K562 (cell line): ENCODE data around the gene TSGA10IP. TPM values are rescaled to one million over a fixed set of nuclear protein-coding genes. Genes with fewer than 3 reads are reported as not detected.

Experiments used
- FIP1L1 ChIP-seq: fragments of 200-400 bp; formaldehyde crosslinking; IDR thresholded peaks from 2 replicates; pipeline ENCODE4 v1.6.1; 2018; ENCODE audit warnings: mild to moderate bottlenecking, low read depth, low read length; ENCODE audit not compliant: poor library complexity, severe bottlenecking
- HOXB6 ChIP-seq: fragments of 250-450 bp; sonication (Bioruptor Pico); IDR thresholded peaks from 2 replicates; pipeline ENCODE4 v1.5.1; 2022; ENCODE audit warnings: mild to moderate bottlenecking, borderline replicate concordance
- NR2C1 ChIP-seq, 2 experiments: fragments of 450-650 bp; IDR thresholded peaks; 2 replicates each; pipeline ENCODE4 v1.6.1; 2017; ENCODE audit warnings: mild to moderate bottlenecking in 2 of 2, antibody characterized with exemption in 1 of 2, inconsistent platforms in 1 of 2, missing compliant biosample characterization in 1 of 2, missing genetic modification characterization in 1 of 2
- NRF1 ChIP-seq, 2 experiments: fragments of 450-650 bp; IDR thresholded peaks in 1 of 2; conservative IDR thresholded peaks in 1 of 2; 2 replicates each; pipeline ENCODE4 v1.6.1; 2014; ENCODE audit warnings: mild to moderate bottlenecking in 2 of 2
- NUFIP1 ChIP-seq: fragments of 450-650 bp; IDR thresholded peaks from 2 replicates; pipeline ENCODE4 v1.6.1; 2018; ENCODE audit not compliant: partially characterized antibody
- OTX1 ChIP-seq: fragments of 450-650 bp; formaldehyde crosslinking; IDR thresholded peaks from 2 replicates; pipeline ENCODE4 v1.4.0; 2022; ENCODE audit warnings: mild to moderate bottlenecking
- PRMT5 ChIP-seq: sonication (generic); formaldehyde crosslinking; IDR thresholded peaks from 2 replicates; pipeline ENCODE4 v1.5.0; 2020; ENCODE audit warnings: missing genetic modification reagents
- SAFB ChIP-seq: fragments of 200-400 bp; formaldehyde crosslinking; IDR thresholded peaks from 2 replicates; pipeline ENCODE4 v1.6.1; 2017; ENCODE audit warnings: low read depth, low read length, borderline replicate concordance
- SP1 ChIP-seq: sonication (generic); formaldehyde crosslinking; IDR thresholded peaks from 2 replicates; pipeline ENCODE4 v1.8.1; 2022; ENCODE audit warnings: mild to moderate bottlenecking, missing genetic modification reagents
- STAT6 ChIP-seq: sonication (generic); formaldehyde crosslinking; IDR thresholded peaks from 2 replicates; pipeline ENCODE4 v1.8.1; 2023; ENCODE audit warnings: mild to moderate bottlenecking, missing genetic modification reagents
- ZNF133 ChIP-seq: fragments of 250-450 bp; sonication (Bioruptor Pico); IDR thresholded peaks from 2 replicates; pipeline ENCODE4 v1.4.0; 2020; ENCODE audit warnings: mild to moderate bottlenecking
- ZNF143 ChIP-seq: sonication (generic); formaldehyde crosslinking; IDR thresholded peaks from 2 replicates; pipeline ENCODE4 v1.9.0; 2022; ENCODE audit warnings: mild to moderate bottlenecking, missing genetic modification reagents
- ZNF263 ChIP-seq: sonication (generic); formaldehyde crosslinking; IDR thresholded peaks from 2 replicates; pipeline ENCODE4 v1.8.0; 2022; ENCODE audit warnings: mild to moderate bottlenecking, missing genetic modification reagents, borderline replicate concordance
- ZNF280B ChIP-seq: fragments of 250-450 bp; sonication (Bioruptor Pico); IDR thresholded peaks from 2 replicates; pipeline ENCODE4 v1.5.1; 2021; ENCODE audit warnings: mild to moderate bottlenecking
- polyA plus RNA-seq, 8 experiments: library from polyadenylated mRNA; depleted of rRNA in 4 of 8; stranded (reverse) in 5 of 8; unstranded in 3 of 8; fragments of >200 nt; fragmentation: Nextera tagmentation in 2 of 8; fragmentation: Illumina TruSeq in 1 of 8; extraction: Ambion mirVana in 2 of 8; extraction: Trizol in 1 of 8; gene quantifications; 2 replicates each; pipeline versions ENCODE4 v1.2.1 to v1.2.3, GENCODE V29; 2011 to 2014; ENCODE audit warnings: inconsistent platforms in 1 of 8, missing spikeins in 1 of 8
- total RNA-seq, 7 experiments: library from RNA; depleted of rRNA in 6 of 7; stranded (reverse); fragments of >200 nt in 6 of 7; fragmentation: Illumina TruSeq in 2 of 7; extraction: Trizol in 2 of 7; gene quantifications; 2 replicates each; pipeline versions ENCODE4 v1.2.1 to v1.2.3, GENCODE V29; 2011 to 2021; ENCODE audit warnings: low replicate concordance in 1 of 7
- TF ChIP-seq, protein P1 (sequence below): IDR thresholded peaks from 3 replicates; pipeline ENCODE4 v1.6.1; 2011; ENCODE audit warnings: borderline replicate concordance, mild to moderate bottlenecking; ENCODE audit not compliant: insufficient read length, insufficient read depth
- TF ChIP-seq, protein P2 (sequence below), 3 experiments: fragments of 200-800 bp in 1 of 3; fragments of 250-450 bp in 1 of 3; fragments of 450-650 bp in 1 of 3; sonication (Bioruptor Pico) in 1 of 3; sonication (Bioruptor generic) in 1 of 3; formaldehyde crosslinking in 1 of 3; IDR thresholded peaks; 2 replicates each; pipeline versions ENCODE4 v1.6.1 to v1.8.0; 2016 to 2022; ENCODE audit warnings: mild to moderate bottlenecking in 2 of 3, missing genetic modification characterization in 2 of 3, missing compliant biosample characterization in 1 of 3, moderate library complexity in 1 of 3

Gene TSGA10IP
- total and polyA plus RNA-seq, 9 of the 15 experiments (the other 6 are each of a cell fraction or from before 2014, with no cell fraction given): not detected

GRCh38 chr11:65915101-65915820, 30.0 kb upstream of the TSGA10IP start (continued):
- TF ChIP-seq, protein P1, sequence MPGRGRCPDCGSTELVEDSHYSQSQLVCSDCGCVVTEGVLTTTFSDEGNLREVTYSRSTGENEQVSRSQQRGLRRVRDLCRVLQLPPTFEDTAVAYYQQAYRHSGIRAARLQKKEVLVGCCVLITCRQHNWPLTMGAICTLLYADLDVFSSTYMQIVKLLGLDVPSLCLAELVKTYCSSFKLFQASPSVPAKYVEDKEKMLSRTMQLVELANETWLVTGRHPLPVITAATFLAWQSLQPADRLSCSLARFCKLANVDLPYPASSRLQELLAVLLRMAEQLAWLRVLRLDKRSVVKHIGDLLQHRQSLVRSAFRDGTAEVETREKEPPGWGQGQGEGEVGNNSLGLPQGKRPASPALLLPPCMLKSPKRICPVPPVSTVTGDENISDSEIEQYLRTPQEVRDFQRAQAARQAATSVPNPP: no peak
- TF ChIP-seq STAT6 (no peak), NR2C1 (IDR thresholded peaks at IDR 0.05) (no peak), NR2C1 (tag; IDR thresholded peaks at IDR 0.05) (no peak), HOXB6 (CRISPR knock-in tag) (no peak), PRMT5 (CRISPR knock-in tag) (no peak), SP1 (CRISPR knock-in tag) (0 out of 2 replicates have a peak, but pooled peaks have one; percentile 44), ZNF143 (no peak), FIP1L1 (no peak), NRF1 (conservative IDR thresholded peaks at IDR 0.05 in 1 of 2, IDR thresholded peaks at IDR 0.05 in 1 of 2) (no peak), NUFIP1 (no peak), ZNF280B (CRISPR knock-in tag) (no peak), ZNF133 (no peak), SAFB (no peak), ZNF263 (CRISPR knock-in tag) (peak; percentile 65; the same call in 1 of the 2 replicates), OTX1 (CRISPR knock-in tag) (no peak)
- TF ChIP-seq, protein P2, sequence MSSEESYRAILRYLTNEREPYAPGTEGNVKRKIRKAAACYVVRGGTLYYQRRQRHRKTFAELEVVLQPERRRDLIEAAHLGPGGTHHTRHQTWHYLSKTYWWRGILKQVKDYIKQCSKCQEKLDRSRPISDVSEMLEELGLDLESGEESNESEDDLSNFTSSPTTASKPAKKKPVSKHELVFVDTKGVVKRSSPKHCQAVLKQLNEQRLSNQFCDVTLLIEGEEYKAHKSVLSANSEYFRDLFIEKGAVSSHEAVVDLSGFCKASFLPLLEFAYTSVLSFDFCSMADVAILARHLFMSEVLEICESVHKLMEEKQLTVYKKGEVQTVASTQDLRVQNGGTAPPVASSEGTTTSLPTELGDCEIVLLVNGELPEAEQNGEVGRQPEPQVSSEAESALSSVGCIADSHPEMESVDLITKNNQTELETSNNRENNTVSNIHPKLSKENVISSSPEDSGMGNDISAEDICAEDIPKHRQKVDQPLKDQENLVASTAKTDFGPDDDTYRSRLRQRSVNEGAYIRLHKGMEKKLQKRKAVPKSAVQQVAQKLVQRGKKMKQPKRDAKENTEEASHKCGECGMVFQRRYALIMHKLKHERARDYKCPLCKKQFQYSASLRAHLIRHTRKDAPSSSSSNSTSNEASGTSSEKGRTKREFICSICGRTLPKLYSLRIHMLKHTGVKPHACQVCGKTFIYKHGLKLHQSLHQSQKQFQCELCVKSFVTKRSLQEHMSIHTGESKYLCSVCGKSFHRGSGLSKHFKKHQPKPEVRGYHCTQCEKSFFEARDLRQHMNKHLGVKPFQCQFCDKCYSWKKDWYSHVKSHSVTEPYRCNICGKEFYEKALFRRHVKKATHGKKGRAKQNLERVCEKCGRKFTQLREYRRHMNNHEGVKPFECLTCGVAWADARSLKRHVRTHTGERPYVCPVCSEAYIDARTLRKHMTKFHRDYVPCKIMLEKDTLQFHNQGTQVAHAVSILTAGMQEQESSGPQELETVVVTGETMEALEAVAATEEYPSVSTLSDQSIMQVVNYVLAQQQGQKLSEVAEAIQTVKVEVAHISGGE (CRISPR knock-in tag; IDR thresholded peaks at IDR 0.05): no peak
